ENCODE results near the gene JAML. TPM values are rescaled to one million over a fixed set of nuclear protein-coding genes. Genes with fewer than 3 reads are reported as not detected.

Gene JAML
- total RNA-seq, 1 donor from 2014 or later = 0.09 TPM

DNA sequence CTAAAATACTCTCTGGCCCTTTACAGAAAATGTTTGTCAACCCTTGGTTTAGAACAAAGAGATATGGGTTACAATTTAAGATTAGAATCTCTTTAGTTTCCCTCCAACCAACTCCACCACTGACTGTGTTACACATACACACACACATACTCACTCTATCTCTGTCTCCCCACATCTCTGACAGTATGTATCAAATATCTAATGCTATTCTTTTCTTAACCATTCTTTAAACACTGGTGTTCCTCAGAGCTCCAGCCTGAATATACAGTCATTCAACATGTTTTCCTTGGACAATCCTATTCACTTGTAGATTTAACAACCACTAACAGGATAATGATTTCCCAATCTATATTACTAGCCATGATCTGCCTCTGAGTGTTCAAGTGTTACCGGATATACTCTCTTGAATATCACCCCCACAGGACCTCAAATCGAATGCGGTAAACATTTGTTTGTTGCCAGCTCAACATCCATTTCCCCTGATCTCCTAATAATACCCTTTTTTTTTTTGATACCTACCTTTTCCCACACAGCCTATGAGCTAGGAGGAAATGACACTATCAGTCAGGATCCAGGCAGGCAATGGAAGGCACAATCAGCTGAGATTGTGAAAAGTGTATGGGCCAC lies 21.2 kb upstream of the JAML start:
- Histone ChIP-seq H3K79me2 (ENCODE audit: low read depth) (no peaks in the 10 kb centered on the region), H3K9ac (no peak overlapping the region), H3K36me3 (no peaks in the 10 kb centered on the region), H4K20me1 (ENCODE audit: low read depth) (no peaks in the 10 kb centered on the region), H3K27ac (no peak overlapping the region), H3K4me2 (no peak overlapping the region), H2AFZ (replicated peaks) (no peak overlapping the region), H3F3A (ENCODE audit: low read depth) (no peaks in the 10 kb centered on the region), H3K4me1 (no peaks in the 10 kb centered on the region), H3K4me3 (no peak overlapping the region), H3K9me3 (ENCODE audit: low read depth) (no peaks in the 10 kb centered on the region), H3K27me3 (peaks cover 80% of the 10 kb centered on the region)
- Mint-ChIP-seq H3K36me3 (no peaks in the 10 kb centered on the region), H3K27me3 (ENCODE audit: insufficient read depth, low read depth) (peaks cover 5% of the 10 kb centered on the region), H3K27ac (no peak overlapping the region), H3K4me1 (no peaks in the 10 kb centered on the region), H3K4me3 (no peak overlapping the region), H3K9me3 (peaks cover 3% of the 10 kb centered on the region)
- no peak for DNase-seq (ENCODE audit: low spot score)
- TF ChIP-seq EZH2 (IDR thresholded peaks at IDR 0.05) = no peak
- TF ChIP-seq, protein P1, sequence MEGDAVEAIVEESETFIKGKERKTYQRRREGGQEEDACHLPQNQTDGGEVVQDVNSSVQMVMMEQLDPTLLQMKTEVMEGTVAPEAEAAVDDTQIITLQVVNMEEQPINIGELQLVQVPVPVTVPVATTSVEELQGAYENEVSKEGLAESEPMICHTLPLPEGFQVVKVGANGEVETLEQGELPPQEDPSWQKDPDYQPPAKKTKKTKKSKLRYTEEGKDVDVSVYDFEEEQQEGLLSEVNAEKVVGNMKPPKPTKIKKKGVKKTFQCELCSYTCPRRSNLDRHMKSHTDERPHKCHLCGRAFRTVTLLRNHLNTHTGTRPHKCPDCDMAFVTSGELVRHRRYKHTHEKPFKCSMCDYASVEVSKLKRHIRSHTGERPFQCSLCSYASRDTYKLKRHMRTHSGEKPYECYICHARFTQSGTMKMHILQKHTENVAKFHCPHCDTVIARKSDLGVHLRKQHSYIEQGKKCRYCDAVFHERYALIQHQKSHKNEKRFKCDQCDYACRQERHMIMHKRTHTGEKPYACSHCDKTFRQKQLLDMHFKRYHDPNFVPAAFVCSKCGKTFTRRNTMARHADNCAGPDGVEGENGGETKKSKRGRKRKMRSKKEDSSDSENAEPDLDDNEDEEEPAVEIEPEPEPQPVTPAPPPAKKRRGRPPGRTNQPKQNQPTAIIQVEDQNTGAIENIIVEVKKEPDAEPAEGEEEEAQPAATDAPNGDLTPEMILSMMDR (IDR thresholded peaks at IDR 0.05) = no peak
- TF ChIP-seq EZH2phosphoT487 (IDR thresholded peaks at IDR 0.05) = no peak

- Mint-ChIP-seq H3K4me3 (no peak overlapping the region), H3K27ac (no peak overlapping the region), H3K4me1 (no peaks in the 10 kb centered on the region), H3K27me3 (ENCODE audit: insufficient read depth, low read depth) (peaks cover 5% of the 10 kb centered on the region), H3K36me3 (no peaks in the 10 kb centered on the region), H3K9me3 (no peaks in the 10 kb centered on the region)
- Histone ChIP-seq H3K4me3 (no peak overlapping the region), H3K79me2 (ENCODE audit: low read depth) (no peaks in the 10 kb centered on the region), H4K20me1 (ENCODE audit: low read depth) (no peaks in the 10 kb centered on the region), H3F3A (ENCODE audit: low read depth) (no peaks in the 10 kb centered on the region), H3K27me3 (peaks cover 61% of the 10 kb centered on the region), H3K36me3 (no peaks in the 10 kb centered on the region), H3K4me1 (no peaks in the 10 kb centered on the region), H3K9ac (no peak overlapping the region), H2AFZ (replicated peaks) (no peak overlapping the region), H3K4me2 (no peak overlapping the region), H3K27ac (no peak overlapping the region), H3K9me3 (ENCODE audit: low read depth) (no peaks in the 10 kb centered on the region)
- no peak for DNase-seq (ENCODE audit: low spot score)
- TF ChIP-seq EZH2phosphoT487 (IDR thresholded peaks at IDR 0.05) = no peak
Measured at GRCh38 chr11:118243993-118244762, 19.4 kb upstream of the JAML start.

GRCh38 chr11:118243161-118243560 lies 18.4 kb upstream of the JAML start:
- Histone ChIP-seq H3F3A (ENCODE audit: low read depth) (no peaks in the 10 kb centered on the region), H4K20me1 (ENCODE audit: low read depth) (no peaks in the 10 kb centered on the region), H3K4me1 (no peaks in the 10 kb centered on the region), H2AFZ (replicated peaks) (no peak overlapping the region), H3K9me3 (ENCODE audit: low read depth) (no peaks in the 10 kb centered on the region), H3K9ac (no peak overlapping the region), H3K79me2 (ENCODE audit: low read depth) (no peaks in the 10 kb centered on the region), H3K4me2 (no peak overlapping the region), H3K36me3 (no peaks in the 10 kb centered on the region), H3K27me3 (peaks cover 51% of the 10 kb centered on the region), H3K4me3 (no peak overlapping the region), H3K27ac (no peak overlapping the region)
- no peaks in the 10 kb centered on the region for H3K4me1 Mint-ChIP-seq
- TF ChIP-seq EZH2phosphoT487 (IDR thresholded peaks at IDR 0.05) (no peak), EZH2 (IDR thresholded peaks at IDR 0.05) (no peak)
- TF ChIP-seq, protein P1 (IDR thresholded peaks at IDR 0.05) = no peak
- H3K4me3 Mint-ChIP-seq = no peak overlapping the region
- no peaks in the 10 kb centered on the region for H3K9me3 Mint-ChIP-seq
- no peaks in the 10 kb centered on the region for H3K36me3 Mint-ChIP-seq
- peaks cover 5% of the 10 kb centered on the region for H3K27me3 Mint-ChIP-seq (ENCODE audit: insufficient read depth, low read depth)
- no peak overlapping the region for H3K27ac Mint-ChIP-seq
- no peak for DNase-seq (ENCODE audit: low spot score)

DNA sequence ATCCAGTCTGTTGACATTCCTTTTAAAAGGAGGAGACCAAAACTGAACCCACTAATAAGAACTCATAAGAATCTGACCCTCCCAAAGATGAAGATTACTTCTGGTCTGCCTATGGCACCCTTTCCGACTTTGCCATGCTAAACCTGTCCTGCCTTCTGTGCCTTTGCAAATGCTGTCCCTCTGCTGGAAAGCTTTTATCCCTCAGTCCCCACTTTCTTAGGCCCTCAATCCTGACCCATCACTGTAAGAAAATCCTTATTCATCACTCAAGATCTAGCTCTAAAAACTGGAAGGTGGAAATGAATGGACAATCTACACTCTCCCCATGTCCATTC lies 16.9 kb upstream of the JAML start:
- Mint-ChIP-seq H3K36me3 (no peaks in the 10 kb centered on the region), H3K27me3 (ENCODE audit: insufficient read depth, low read depth) (peaks cover 5% of the 10 kb centered on the region), H3K4me3 (no peak overlapping the region), H3K9me3 (no peaks in the 10 kb centered on the region), H3K27ac (no peak overlapping the region), H3K4me1 (no peaks in the 10 kb centered on the region)
- no peak overlapping the region for H2AFZ ChIP-seq (replicated peaks)
- no peak overlapping the region for H3K9ac ChIP-seq
- no peak for TF ChIP-seq EZH2 (IDR thresholded peaks at IDR 0.05)
- TF ChIP-seq, protein P1 (IDR thresholded peaks at IDR 0.05) = no peak
- TF ChIP-seq EZH2phosphoT487 (IDR thresholded peaks at IDR 0.05) = no peak
- no peaks in the 10 kb centered on the region for H3K36me3 ChIP-seq
- no peak overlapping the region for H3K4me3 ChIP-seq
- H3K79me2 ChIP-seq (ENCODE audit: low read depth) = no peaks in the 10 kb centered on the region
- H3K4me1 ChIP-seq = no peaks in the 10 kb centered on the region
- H3K27me3 ChIP-seq = peaks cover 36% of the 10 kb centered on the region
- no peaks in the 10 kb centered on the region for H3F3A ChIP-seq (ENCODE audit: low read depth)
- H4K20me1 ChIP-seq (ENCODE audit: low read depth) = no peaks in the 10 kb centered on the region
- DNase-seq (ENCODE audit: low spot score) = no peak
- H3K4me2 ChIP-seq = no peak overlapping the region
- no peak overlapping the region for H3K27ac ChIP-seq
- no peaks in the 10 kb centered on the region for H3K9me3 ChIP-seq (ENCODE audit: low read depth)
